GM23338 (cell line): ENCODE results near the gene LRBA. TPM values are rescaled to one million over a fixed set of nuclear protein-coding genes. Genes with fewer than 3 reads are reported as not detected.

ENCODE experiments used
- ATAC-seq: fragments of 200-7000 bp; cut with Tn5 transposase; 3 replicates; pipeline ENCODE4 v1.9.1; 2020
- DNase-seq: peaks from one replicate; pipeline ENCODE4 v3.0.0-alpha.2; 2015; ENCODE audit warnings: low spot score
- H2AFZ ChIP-seq: fragments of 200-600 bp; sonication (generic); 2 replicates; pipeline ENCODE4 v1.8.0; 2016; ENCODE audit warnings: antibody characterized with exemption, mild to moderate bottlenecking, moderate library complexity
- H3F3A ChIP-seq: fragments of 200-600 bp; sonication (generic); replicated peaks from 2 replicates; pipeline ENCODE4 v1.8.0; 2017; ENCODE audit warnings: antibody characterized with exemption, mixed run types, low read depth
- H3K27ac ChIP-seq: fragments of 200-600 bp; sonication (generic); 2 replicates; pipeline ENCODE4 v1.6.1; 2016; ENCODE audit warnings: low read depth
- H3K27me3 ChIP-seq: fragments of 200-600 bp; sonication (generic); 2 replicates; pipeline ENCODE4 v1.8.0; 2016; ENCODE audit warnings: mild to moderate bottlenecking, mixed run types, moderate library complexity; ENCODE audit not compliant: insufficient read depth
- H3K36me3 ChIP-seq: fragments of 200-600 bp; sonication (generic); 2 replicates; pipeline ENCODE4 v1.8.0; 2016; ENCODE audit warnings: mild to moderate bottlenecking; ENCODE audit not compliant: insufficient read depth
- H3K4me1 ChIP-seq: fragments of 200-600 bp; sonication (generic); 2 replicates; pipeline ENCODE4 v1.8.0; 2016; ENCODE audit warnings: mild to moderate bottlenecking, moderate library complexity; ENCODE audit not compliant: insufficient read depth
- H3K4me2 ChIP-seq: fragments of 200-600 bp; sonication (generic); 2 replicates; pipeline ENCODE4 v1.7.1; 2017; ENCODE audit warnings: mixed run types
- H3K4me3 ChIP-seq: fragments of 200-600 bp; sonication (generic); 2 replicates; pipeline ENCODE4 v1.6.1; 2016; ENCODE audit warnings: mixed run types
- H3K79me2 ChIP-seq: fragments of 200-600 bp; sonication (generic); replicated peaks from 2 replicates; pipeline ENCODE4 v1.8.0; 2017; ENCODE audit warnings: mild to moderate bottlenecking; ENCODE audit not compliant: insufficient read depth
- H3K9me2 ChIP-seq: fragments of 200-600 bp; sonication (generic); 2 replicates; pipeline ENCODE4 v1.8.0; 2017; ENCODE audit not compliant: insufficient read depth
- H4K20me1 ChIP-seq: fragments of 200-600 bp; sonication (generic); replicated peaks from 2 replicates; pipeline ENCODE4 v1.8.0; 2017; ENCODE audit warnings: mild to moderate bottlenecking; ENCODE audit not compliant: insufficient read depth
- H3K27ac Mint-ChIP-seq: 2 replicates; pipeline ENCODE4 v1.8.0; 2020; ENCODE audit warnings: inconsistent platforms, mild to moderate bottlenecking, moderate library complexity, mixed read lengths
- H3K27me3 Mint-ChIP-seq: 3 replicates; pipeline ENCODE4 v1.8.0; 2022; ENCODE audit warnings: low read depth, mild to moderate bottlenecking, moderate library complexity, mixed read lengths, inconsistent platforms; ENCODE audit not compliant: insufficient read depth, poor library complexity
- H3K36me3 Mint-ChIP-seq: 3 replicates; pipeline ENCODE4 v1.8.0; 2021; ENCODE audit warnings: low read depth, mild to moderate bottlenecking, inconsistent platforms, moderate library complexity, mixed read lengths
- H3K4me1 Mint-ChIP-seq: 3 replicates; pipeline ENCODE4 v1.8.0; 2020; ENCODE audit warnings: mild to moderate bottlenecking, inconsistent platforms, mixed read lengths
- H3K4me3 Mint-ChIP-seq: 3 replicates; pipeline ENCODE4 v1.8.0; 2021; ENCODE audit warnings: moderate library complexity, mild to moderate bottlenecking, inconsistent platforms, mixed read lengths
- H3K9me3 Mint-ChIP-seq: 3 replicates; pipeline ENCODE4 v1.8.0; 2020; ENCODE audit warnings: moderate library complexity, mild to moderate bottlenecking, inconsistent platforms, mixed read lengths
- CREB1 ChIP-seq: fragments of 250-450 bp; sonication (Bioruptor Pico); IDR thresholded peaks from 2 replicates; pipeline ENCODE4 v1.5.0; 2020; ENCODE audit warnings: low read depth, mild to moderate bottlenecking, moderate library complexity
- ETS1 ChIP-seq: IDR thresholded peaks from 2 replicates; pipeline ENCODE4 v1.6.1; 2016; ENCODE audit warnings: antibody characterized with exemption
- EZH2 ChIP-seq: fragments of 200-600 bp; sonication (generic); IDR thresholded peaks from one replicate; pipeline ENCODE4 v1.8.0; 2017; ENCODE audit warnings: antibody characterized with exemption, mild to moderate bottlenecking, low read depth; ENCODE audit not compliant: unreplicated experiment
- EZH2phosphoT487 ChIP-seq: fragments of 200-600 bp; sonication (generic); IDR thresholded peaks from one replicate; pipeline ENCODE4 v1.8.1; 2018; ENCODE audit warnings: antibody characterized with exemption; ENCODE audit not compliant: unreplicated experiment
- JUNB ChIP-seq: IDR thresholded peaks from one replicate; pipeline ENCODE4 v1.6.1; 2016; ENCODE audit warnings: antibody characterized with exemption; ENCODE audit not compliant: unreplicated experiment
- NANOG ChIP-seq: IDR thresholded peaks from 2 replicates; pipeline ENCODE4 v1.6.1; 2016; ENCODE audit warnings: antibody characterized with exemption, borderline replicate concordance
- POLR2AphosphoS5 ChIP-seq: IDR thresholded peaks from 2 replicates; pipeline ENCODE4 v1.6.1; 2016; ENCODE audit warnings: antibody characterized with exemption, low read depth
- STAT1 ChIP-seq: IDR thresholded peaks from one replicate; pipeline ENCODE4 v1.6.1; 2016; ENCODE audit warnings: antibody characterized with exemption; ENCODE audit not compliant: unreplicated experiment
- ZNF114 ChIP-seq: fragments of 250-450 bp; sonication (Bioruptor Pico); IDR thresholded peaks from 2 replicates; pipeline ENCODE4 v1.5.0; 2020; ENCODE audit warnings: mild to moderate bottlenecking, moderate library complexity
- ZNF331 ChIP-seq: fragments of 250-450 bp; sonication (Bioruptor Pico); IDR thresholded peaks from 2 replicates; pipeline ENCODE4 v1.5.0; 2020; ENCODE audit warnings: low read depth, mild to moderate bottlenecking, moderate library complexity
- polyA plus RNA-seq: library from polyadenylated mRNA; unstranded; fragments of >200 nt; fragmentation: Nextera tagmentation; extraction: Ambion mirVana; gene quantifications from 2 replicates; pipeline ENCODE4 v1.2.1, GENCODE V29; 2016
- total RNA-seq: library from RNA; depleted of rRNA; stranded (reverse); fragments of >200 nt; shearing (Covaris generic); gene quantifications from 2 replicates; pipeline ENCODE4 v1.2.3, GENCODE V29; 2014
- TF ChIP-seq, protein P1 (sequence below), 2 experiments: fragments of 200-600 bp in 1 of 2; sonication (generic) in 1 of 2; conservative IDR thresholded peaks; 2 replicates each; pipeline versions ENCODE4 v1.5.1 to v1.6.1; 2016 to 2017; ENCODE audit warnings: antibody characterized with exemption in 2 of 2, low read depth in 2 of 2, mild to moderate bottlenecking in 2 of 2, moderate library complexity in 1 of 2
- TF ChIP-seq, protein P2 (sequence below): fragments of 250-450 bp; sonication (Bioruptor Pico); IDR thresholded peaks from 2 replicates; pipeline ENCODE4 v1.5.0; 2020; ENCODE audit warnings: mild to moderate bottlenecking, moderate library complexity

Gene LRBA
- total and polyA plus RNA-seq, 2 experiments from 2014 or later: 23.3 to 126 TPM

GRCh38 chr4:150997141-150997540 is 17.9 kb downstream of the LRBA start:
- Histone ChIP-seq H3K4me3 (no peak overlapping the region), H3K79me2 (peaks cover 99% of the 10 kb centered on the region), H2AFZ (no peak overlapping the region), H3K36me3 (no peaks in the 10 kb centered on the region), H3K4me1 (peaks cover 5% of the 10 kb centered on the region; the same call in 1 of the 2 replicates), H3K9me2 (no peaks in the 10 kb centered on the region), H3F3A (no peaks in the 10 kb centered on the region), H4K20me1 (peaks cover 43% of the 10 kb centered on the region), H3K27ac (no peak overlapping the region), H3K27me3 (no peaks in the 10 kb centered on the region), H3K4me2 (no peak overlapping the region)
- Mint-ChIP-seq H3K4me1 (peaks cover 25% of the 10 kb centered on the region), H3K27me3 (peaks cover 14% of the 10 kb centered on the region), H3K9me3 (no peaks in the 10 kb centered on the region), H3K36me3 (no peaks in the 10 kb centered on the region; the same call in 1 of the 3 replicates), H3K27ac (no peak overlapping the region), H3K4me3 (no peak overlapping the region)
- no peak for DNase-seq
- TF ChIP-seq STAT1 (no peak), JUNB (no peak), ZNF331 (CRISPR knock-in tag) (no peak), ZNF114 (no peak), EZH2phosphoT487 (no peak), POLR2AphosphoS5 (no peak), ETS1 (no peak), NANOG (no peak), EZH2 (no peak), CREB1 (CRISPR knock-in tag) (no peak)
- TF ChIP-seq, protein P1, sequence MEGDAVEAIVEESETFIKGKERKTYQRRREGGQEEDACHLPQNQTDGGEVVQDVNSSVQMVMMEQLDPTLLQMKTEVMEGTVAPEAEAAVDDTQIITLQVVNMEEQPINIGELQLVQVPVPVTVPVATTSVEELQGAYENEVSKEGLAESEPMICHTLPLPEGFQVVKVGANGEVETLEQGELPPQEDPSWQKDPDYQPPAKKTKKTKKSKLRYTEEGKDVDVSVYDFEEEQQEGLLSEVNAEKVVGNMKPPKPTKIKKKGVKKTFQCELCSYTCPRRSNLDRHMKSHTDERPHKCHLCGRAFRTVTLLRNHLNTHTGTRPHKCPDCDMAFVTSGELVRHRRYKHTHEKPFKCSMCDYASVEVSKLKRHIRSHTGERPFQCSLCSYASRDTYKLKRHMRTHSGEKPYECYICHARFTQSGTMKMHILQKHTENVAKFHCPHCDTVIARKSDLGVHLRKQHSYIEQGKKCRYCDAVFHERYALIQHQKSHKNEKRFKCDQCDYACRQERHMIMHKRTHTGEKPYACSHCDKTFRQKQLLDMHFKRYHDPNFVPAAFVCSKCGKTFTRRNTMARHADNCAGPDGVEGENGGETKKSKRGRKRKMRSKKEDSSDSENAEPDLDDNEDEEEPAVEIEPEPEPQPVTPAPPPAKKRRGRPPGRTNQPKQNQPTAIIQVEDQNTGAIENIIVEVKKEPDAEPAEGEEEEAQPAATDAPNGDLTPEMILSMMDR (conservative IDR thresholded peaks at IDR 0.05; ENCODE audit: low read depth in 2 of 2): no peak
- TF ChIP-seq, protein P2, sequence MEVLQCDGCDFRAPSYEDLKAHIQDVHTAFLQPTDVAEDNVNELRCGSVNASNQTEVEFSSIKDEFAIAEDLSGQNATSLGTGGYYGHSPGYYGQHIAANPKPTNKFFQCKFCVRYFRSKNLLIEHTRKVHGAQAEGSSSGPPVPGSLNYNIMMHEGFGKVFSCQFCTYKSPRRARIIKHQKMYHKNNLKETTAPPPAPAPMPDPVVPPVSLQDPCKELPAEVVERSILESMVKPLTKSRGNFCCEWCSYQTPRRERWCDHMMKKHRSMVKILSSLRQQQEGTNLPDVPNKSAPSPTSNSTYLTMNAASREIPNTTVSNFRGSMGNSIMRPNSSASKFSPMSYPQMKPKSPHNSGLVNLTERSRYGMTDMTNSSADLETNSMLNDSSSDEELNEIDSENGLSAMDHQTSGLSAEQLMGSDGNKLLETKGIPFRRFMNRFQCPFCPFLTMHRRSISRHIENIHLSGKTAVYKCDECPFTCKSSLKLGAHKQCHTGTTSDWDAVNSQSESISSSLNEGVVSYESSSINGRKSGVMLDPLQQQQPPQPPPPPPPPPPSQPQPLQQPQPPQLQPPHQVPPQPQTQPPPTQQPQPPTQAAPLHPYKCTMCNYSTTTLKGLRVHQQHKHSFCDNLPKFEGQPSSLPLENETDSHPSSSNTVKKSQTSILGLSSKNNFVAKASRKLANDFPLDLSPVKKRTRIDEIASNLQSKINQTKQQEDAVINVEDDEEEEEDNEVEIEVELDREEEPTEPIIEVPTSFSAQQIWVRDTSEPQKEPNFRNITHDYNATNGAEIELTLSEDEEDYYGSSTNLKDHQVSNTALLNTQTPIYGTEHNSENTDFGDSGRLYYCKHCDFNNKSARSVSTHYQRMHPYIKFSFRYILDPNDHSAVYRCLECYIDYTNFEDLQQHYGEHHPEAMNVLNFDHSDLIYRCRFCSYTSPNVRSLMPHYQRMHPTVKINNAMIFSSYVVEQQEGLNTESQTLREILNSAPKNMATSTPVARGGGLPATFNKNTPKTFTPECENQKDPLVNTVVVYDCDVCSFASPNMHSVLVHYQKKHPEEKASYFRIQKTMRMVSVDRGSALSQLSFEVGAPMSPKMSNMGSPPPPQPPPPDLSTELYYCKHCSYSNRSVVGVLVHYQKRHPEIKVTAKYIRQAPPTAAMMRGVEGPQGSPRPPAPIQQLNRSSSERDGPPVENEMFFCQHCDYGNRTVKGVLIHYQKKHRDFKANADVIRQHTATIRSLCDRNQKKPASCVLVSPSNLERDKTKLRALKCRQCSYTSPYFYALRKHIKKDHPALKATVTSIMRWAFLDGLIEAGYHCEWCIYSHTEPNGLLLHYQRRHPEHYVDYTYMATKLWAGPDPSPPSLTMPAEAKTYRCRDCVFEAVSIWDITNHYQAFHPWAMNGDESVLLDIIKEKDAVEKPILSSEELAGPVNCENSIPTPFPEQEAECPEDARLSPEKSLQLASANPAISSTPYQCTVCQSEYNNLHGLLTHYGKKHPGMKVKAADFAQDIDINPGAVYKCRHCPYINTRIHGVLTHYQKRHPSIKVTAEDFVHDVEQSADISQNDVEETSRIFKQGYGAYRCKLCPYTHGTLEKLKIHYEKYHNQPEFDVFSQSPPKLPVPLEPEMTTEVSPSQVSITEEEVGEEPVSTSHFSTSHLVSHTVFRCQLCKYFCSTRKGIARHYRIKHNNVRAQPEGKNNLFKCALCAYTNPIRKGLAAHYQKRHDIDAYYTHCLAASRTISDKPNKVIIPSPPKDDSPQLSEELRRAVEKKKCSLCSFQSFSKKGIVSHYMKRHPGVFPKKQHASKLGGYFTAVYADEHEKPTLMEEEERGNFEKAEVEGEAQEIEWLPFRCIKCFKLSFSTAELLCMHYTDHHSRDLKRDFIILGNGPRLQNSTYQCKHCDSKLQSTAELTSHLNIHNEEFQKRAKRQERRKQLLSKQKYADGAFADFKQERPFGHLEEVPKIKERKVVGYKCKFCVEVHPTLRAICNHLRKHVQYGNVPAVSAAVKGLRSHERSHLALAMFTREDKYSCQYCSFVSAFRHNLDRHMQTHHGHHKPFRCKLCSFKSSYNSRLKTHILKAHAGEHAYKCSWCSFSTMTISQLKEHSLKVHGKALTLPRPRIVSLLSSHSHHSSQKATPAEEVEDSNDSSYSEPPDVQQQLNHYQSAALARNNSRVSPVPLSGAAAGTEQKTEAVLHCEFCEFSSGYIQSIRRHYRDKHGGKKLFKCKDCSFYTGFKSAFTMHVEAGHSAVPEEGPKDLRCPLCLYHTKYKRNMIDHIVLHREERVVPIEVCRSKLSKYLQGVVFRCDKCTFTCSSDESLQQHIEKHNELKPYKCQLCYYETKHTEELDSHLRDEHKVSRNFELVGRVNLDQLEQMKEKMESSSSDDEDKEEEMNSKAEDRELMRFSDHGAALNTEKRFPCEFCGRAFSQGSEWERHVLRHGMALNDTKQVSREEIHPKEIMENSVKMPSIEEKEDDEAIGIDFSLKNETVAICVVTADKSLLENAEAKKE (CRISPR knock-in tag): no peak
- no peak for ATAC-seq
